ENCODE results near the gene PLA2G3. TPM values are rescaled to one million over a fixed set of nuclear protein-coding genes. Genes with fewer than 3 reads are reported as not detected.

PLA2G3 gene
- total RNA-seq, 1 experiment from 2014 or later: not detected

GRCh38 chr22:31136711-31137110 is 3.6 kb downstream of the PLA2G3 start:
- ATAC-seq: no peak
- intact Hi-C loops (cut with micrococcal nuclease): no loop called here
- POLR2A ChIA-PET: no interaction called here

DNA sequence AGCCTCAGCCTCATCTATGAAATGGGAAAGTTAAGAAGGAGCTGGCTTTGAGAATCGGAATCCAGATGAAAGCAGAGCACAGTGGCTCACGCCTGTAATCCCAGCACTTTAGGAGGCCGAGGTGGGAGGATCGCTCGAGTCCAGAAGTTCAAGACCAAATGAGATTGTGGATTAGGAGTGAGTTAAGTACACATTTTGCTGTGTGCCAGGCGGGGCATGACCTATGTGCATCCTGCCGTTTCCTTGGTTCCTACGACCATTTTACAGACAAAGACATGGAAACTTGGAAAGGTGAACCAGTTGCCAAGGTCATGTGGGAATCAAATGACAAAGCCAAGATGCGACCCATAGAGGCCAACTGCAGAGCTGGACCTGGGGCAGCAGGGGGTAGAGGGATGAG is 4.2 kb downstream of the PLA2G3 start:
- RAD21 ChIA-PET (ENCODE audit: low non-redundant PET in 1 of 2, low total read pairs in 2 of 2, uncharacterized antibody in 2 of 2, unreplicated experiment in 2 of 2): no interaction called here
- DNase-seq (ENCODE audit: low read depth, low spot score) (no peak), ATAC-seq (no peak)
- Histone ChIP-seq H3K9me2 (ENCODE audit: insufficient read depth) (no peaks in the 10 kb centered on the region), H4K20me1 (ENCODE audit: insufficient read depth) (no peaks in the 10 kb centered on the region), H3K79me2 (ENCODE audit: insufficient read depth, low read length) (no peaks in the 10 kb centered on the region), H3K4me2 (ENCODE audit: low read length) (no peak overlapping the region), H3K9ac (ENCODE audit: low read length) (no peak overlapping the region), H3K4me1 (ENCODE audit: control insufficient read depth in 1 of 2, insufficient read depth in 2 of 2, low read length in 2 of 2) (peaks cover 0 to 4% of the 10 kb centered on the region in 2 experiments; a peak in 2 of 4 replicates), H3K9me3 (ENCODE audit: control insufficient read depth in 1 of 2, insufficient read depth in 1 of 2, low read depth in 1 of 2, low read length in 2 of 2) (no peaks in the 10 kb centered on the region), H3K27ac (ENCODE audit: low read depth, low read length) (no peak overlapping the region), H2AFZ (ENCODE audit: low read depth, low read length, poor library complexity, severe bottlenecking) (no peak overlapping the region), H3K27me3 (ENCODE audit: insufficient read depth, low read length) (no peaks in the 10 kb centered on the region), H3K4me3 (replicated peaks in 1 of 2; ENCODE audit: low read depth in 1 of 2, low read length in 2 of 2) (no peak overlapping the region), H3K36me3 (ENCODE audit: control insufficient read depth in 1 of 2, insufficient read depth in 2 of 2, low read length in 2 of 2) (no peaks in the 10 kb centered on the region)
- BruUV-seq (replicated peaks): no TSS peak
- intact Hi-C loops (cut with micrococcal nuclease): no loop called here
- CTCF ChIA-PET: no interaction called here
- POLR2A ChIA-PET: no interaction called here
- TF ChIP-seq RAD21 (IDR thresholded peaks at IDR 0.05; ENCODE audit: low read depth): no peak
- TF ChIP-seq, protein P1, sequence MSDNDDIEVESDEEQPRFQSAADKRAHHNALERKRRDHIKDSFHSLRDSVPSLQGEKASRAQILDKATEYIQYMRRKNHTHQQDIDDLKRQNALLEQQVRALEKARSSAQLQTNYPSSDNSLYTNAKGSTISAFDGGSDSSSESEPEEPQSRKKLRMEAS (IDR thresholded peaks at IDR 0.05): no peak
- no peak for TF ChIP-seq ZFX (IDR thresholded peaks at IDR 0.05)
- TF ChIP-seq, protein P2, sequence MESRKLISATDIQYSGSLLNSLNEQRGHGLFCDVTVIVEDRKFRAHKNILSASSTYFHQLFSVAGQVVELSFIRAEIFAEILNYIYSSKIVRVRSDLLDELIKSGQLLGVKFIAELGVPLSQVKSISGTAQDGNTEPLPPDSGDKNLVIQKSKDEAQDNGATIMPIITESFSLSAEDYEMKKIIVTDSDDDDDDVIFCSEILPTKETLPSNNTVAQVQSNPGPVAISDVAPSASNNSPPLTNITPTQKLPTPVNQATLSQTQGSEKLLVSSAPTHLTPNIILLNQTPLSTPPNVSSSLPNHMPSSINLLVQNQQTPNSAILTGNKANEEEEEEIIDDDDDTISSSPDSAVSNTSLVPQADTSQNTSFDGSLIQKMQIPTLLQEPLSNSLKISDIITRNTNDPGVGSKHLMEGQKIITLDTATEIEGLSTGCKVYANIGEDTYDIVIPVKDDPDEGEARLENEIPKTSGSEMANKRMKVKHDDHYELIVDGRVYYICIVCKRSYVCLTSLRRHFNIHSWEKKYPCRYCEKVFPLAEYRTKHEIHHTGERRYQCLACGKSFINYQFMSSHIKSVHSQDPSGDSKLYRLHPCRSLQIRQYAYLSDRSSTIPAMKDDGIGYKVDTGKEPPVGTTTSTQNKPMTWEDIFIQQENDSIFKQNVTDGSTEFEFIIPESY (IDR thresholded peaks at IDR 0.05; ENCODE audit: extremely low read depth, insufficient replicate concordance, low read length): no peak
- no peak for TF ChIP-seq SIN3A (IDR thresholded peaks at IDR 0.05; ENCODE audit: low read depth)

More at GRCh38 chr22:31136711-31137110, 3.6 kb downstream of the PLA2G3 start:
- no peak overlapping the region for H3K27ac ChIP-seq (ENCODE audit: low read depth, low read length)
- no peak overlapping the region for H3K9ac ChIP-seq (ENCODE audit: low read length)
- no peaks in the 10 kb centered on the region for H3K9me3 ChIP-seq (ENCODE audit: control insufficient read depth in 1 of 2, insufficient read depth in 1 of 2, low read depth in 1 of 2, low read length in 2 of 2)
- BruUV-seq (replicated peaks): no TSS peak
- no peaks in the 10 kb centered on the region for H4K20me1 ChIP-seq (ENCODE audit: insufficient read depth)
- no peaks in the 10 kb centered on the region for H3K36me3 ChIP-seq (ENCODE audit: control insufficient read depth in 1 of 2, insufficient read depth in 2 of 2, low read length in 2 of 2)
- no peak overlapping the region for H3K4me3 ChIP-seq (replicated peaks in 1 of 2; ENCODE audit: low read depth in 1 of 2, low read length in 2 of 2)
- RAD21 ChIA-PET (ENCODE audit: low non-redundant PET in 1 of 2, low total read pairs in 2 of 2, uncharacterized antibody in 2 of 2, unreplicated experiment in 2 of 2): no interaction called here
- no peaks in the 10 kb centered on the region for H3K79me2 ChIP-seq (ENCODE audit: insufficient read depth, low read length)
- CTCF ChIA-PET: no interaction called here
- TF ChIP-seq ZNF274 (IDR thresholded peaks at IDR 0.05; ENCODE audit: low read depth, low read length) (no peak), SRF (IDR thresholded peaks at IDR 0.05; ENCODE audit: low read depth) (no peak), ELF1 (IDR thresholded peaks at IDR 0.05; ENCODE audit: borderline replicate concordance, low read depth) (no peak), EZH2phosphoT487 (IDR thresholded peaks at IDR 0.05; ENCODE audit: borderline replicate concordance) (no peak), RAD21 (IDR thresholded peaks at IDR 0.05; ENCODE audit: low read depth) (no peak), FOSL1 (IDR thresholded peaks at IDR 0.05; ENCODE audit: low read depth) (no peak), POLR2AphosphoS5 (IDR thresholded peaks at IDR 0.05; ENCODE audit: low read depth, low read length) (no peak)
- DNase-seq (ENCODE audit: low read depth, low spot score): no peak
- H3K4me1 ChIP-seq (ENCODE audit: control insufficient read depth in 1 of 2, insufficient read depth in 2 of 2, low read length in 2 of 2): peaks cover 0 to 2% of the 10 kb centered on the region in 2 experiments; a peak in 2 of 4 replicates
- no peak overlapping the region for H3K4me2 ChIP-seq (ENCODE audit: low read length)
- H3K27me3 ChIP-seq (ENCODE audit: insufficient read depth, low read length): no peaks in the 10 kb centered on the region
- H2AFZ ChIP-seq (ENCODE audit: low read depth, low read length, poor library complexity, severe bottlenecking): no peak overlapping the region
- no peaks in the 10 kb centered on the region for H3K9me2 ChIP-seq (ENCODE audit: insufficient read depth)

Data from HCT116 (cell line).